Measurements from ENCODE around the gene TAGLN2.

TAGLN2 gene

GRCh38 chr1:159951016-159951415 is 25.7 kb upstream of the TAGLN2 start:
- DNase-seq, result peak in 1 of 10 donors; percentile 22
- intact Hi-C loops (cut with DNase I), result no loop called here

- peak in 1 of 10 donors; percentile 29 for DNase-seq
- intact Hi-C loops (cut with DNase I), result no loop called here
These were observed 24.7 kb upstream of the TAGLN2 start for GRCh38 chr1:159949981-159950381.

- intact Hi-C loops (cut with DNase I), result no loop called here
- no peak for DNase-seq
These were observed 23.8 kb upstream of the TAGLN2 start for GRCh38 chr1:159949123-159949522.

GRCh38 chr1:159947942-159948341 is 22.6 kb upstream of the TAGLN2 start:
- DNase-seq, result no peak
- intact Hi-C loops (cut with DNase I), result no loop called here

- no peak for DNase-seq
- intact Hi-C loops (cut with DNase I), result no loop called here
These were observed 21.2 kb upstream of the TAGLN2 start for GRCh38 chr1:159946242-159947187.

- intact Hi-C loops (cut with DNase I), result no loop called here
- peak; percentile 56 to 96 (median 74) for DNase-seq
These were observed 20.4 kb upstream of the TAGLN2 start, which contains the start of gene IGSF9 for GRCh38 chr1:159945483-159946241. Gene IGSF9 (minus strand): TSS chr1:159945613. CDS start chr1:159943454, 2,159 bp downstream.

- intact Hi-C loops (cut with DNase I), result no loop called here
- DNase-seq, result no peak
These were observed 19.5 kb upstream of the TAGLN2 start for GRCh38 chr1:159944623-159945455.

- intact Hi-C loops (cut with DNase I), result no loop called here
- DNase-seq, result no peak
These were observed 18.8 kb upstream of the TAGLN2 start for GRCh38 chr1:159943908-159944622.

- peak in 1 of 10 donors; percentile 7 for DNase-seq
- intact Hi-C loops (cut with DNase I), result no loop called here
These were observed 18.0 kb upstream of the TAGLN2 start for GRCh38 chr1:159943278-159943640.

GRCh38 chr1:159942632-159943277 is 17.4 kb upstream of the TAGLN2 start:
- intact Hi-C loops (cut with DNase I), result no loop called here
- no peak for DNase-seq

GRCh38 chr1:159941591-159942560 is 16.6 kb upstream of the TAGLN2 start:
- no peak for DNase-seq
- intact Hi-C loops (cut with DNase I), result no loop called here

- intact Hi-C loops (cut with DNase I), result no loop called here
- DNase-seq, result no peak
These were observed 15.8 kb upstream of the TAGLN2 start for GRCh38 chr1:159941141-159941540.

GRCh38 chr1:159940006-159940620 is 14.8 kb upstream of the TAGLN2 start:
- DNase-seq, result no peak
- intact Hi-C loops (cut with DNase I), result no loop called here

- DNase-seq, result no peak
- intact Hi-C loops (cut with DNase I), result loop anchor here (10.0 kb wide), 1 partner anchor 435 kb away; no protein-coding TSS in a partner anchor
These were observed 14.3 kb upstream of the TAGLN2 start for GRCh38 chr1:159939678-159940002.

- intact Hi-C loops (cut with DNase I), result loop anchor here (10.0 kb wide), 1 partner anchor 436 kb away; no protein-coding TSS in a partner anchor
- peak in 1 of 10 donors; percentile 1 for DNase-seq
These were observed 13.8 kb upstream of the TAGLN2 start for GRCh38 chr1:159938905-159939677.

- intact Hi-C loops (cut with DNase I), result loop anchor here (10.0 kb wide), 1 partner anchor 436 kb away; no protein-coding TSS in a partner anchor
- DNase-seq, result peak in 1 of 10 donors; percentile 40
These were observed 13.0 kb upstream of the TAGLN2 start for GRCh38 chr1:159938211-159938852.

Data from posterior cingulate gyrus (tissue), 11 donors.